ENCODE data around the gene SUCO.

- TF ChIP-seq CTCF (IDR thresholded peaks at IDR 0.05): no peak
- no peak for TF ChIP-seq ZFP36 (IDR thresholded peaks at IDR 0.05; ENCODE audit: borderline replicate concordance, partially characterized antibody)
- TF ChIP-seq, protein P1, sequence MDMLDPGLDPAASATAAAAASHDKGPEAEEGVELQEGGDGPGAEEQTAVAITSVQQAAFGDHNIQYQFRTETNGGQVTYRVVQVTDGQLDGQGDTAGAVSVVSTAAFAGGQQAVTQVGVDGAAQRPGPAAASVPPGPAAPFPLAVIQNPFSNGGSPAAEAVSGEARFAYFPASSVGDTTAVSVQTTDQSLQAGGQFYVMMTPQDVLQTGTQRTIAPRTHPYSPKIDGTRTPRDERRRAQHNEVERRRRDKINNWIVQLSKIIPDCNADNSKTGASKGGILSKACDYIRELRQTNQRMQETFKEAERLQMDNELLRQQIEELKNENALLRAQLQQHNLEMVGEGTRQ (IDR thresholded peaks at IDR 0.05): no peak
- no peak for TF ChIP-seq POLR2AphosphoS2 (conservative IDR thresholded peaks at IDR 0.05; ENCODE audit: low read length)
- no peak for TF ChIP-seq ESRRA (IDR thresholded peaks at IDR 0.05; ENCODE audit: borderline replicate concordance, low read length)
- no peak for TF ChIP-seq EP300 (IDR thresholded peaks at IDR 0.05)
- TF ChIP-seq POLR2A (IDR thresholded peaks at IDR 0.05; ENCODE audit: low read length): no peak
- no peak for TF ChIP-seq NFE2L2 (conservative IDR thresholded peaks at IDR 0.05; ENCODE audit: low read length)
- no peak for TF ChIP-seq MYC (IDR thresholded peaks at IDR 0.05; ENCODE audit: borderline replicate concordance, low read length)
- TF ChIP-seq, protein P2, sequence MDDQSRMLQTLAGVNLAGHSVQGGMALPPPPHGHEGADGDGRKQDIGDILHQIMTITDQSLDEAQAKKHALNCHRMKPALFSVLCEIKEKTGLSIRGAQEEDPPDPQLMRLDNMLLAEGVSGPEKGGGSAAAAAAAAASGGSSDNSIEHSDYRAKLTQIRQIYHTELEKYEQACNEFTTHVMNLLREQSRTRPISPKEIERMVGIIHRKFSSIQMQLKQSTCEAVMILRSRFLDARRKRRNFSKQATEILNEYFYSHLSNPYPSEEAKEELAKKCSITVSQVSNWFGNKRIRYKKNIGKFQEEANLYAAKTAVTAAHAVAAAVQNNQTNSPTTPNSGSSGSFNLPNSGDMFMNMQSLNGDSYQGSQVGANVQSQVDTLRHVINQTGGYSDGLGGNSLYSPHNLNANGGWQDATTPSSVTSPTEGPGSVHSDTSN (IDR thresholded peaks at IDR 0.05): no peak
These were observed 56.6 kb downstream of the SUCO start for GRCh38 chr1:172589553-172589952.

Data from A549 (cell line).